Gastrocnemius medialis (tissue), 4 donors: ENCODE measurements around the gene CEACAM18. TPM values are rescaled to one million over a fixed set of nuclear protein-coding genes. Genes with fewer than 3 reads are reported as not detected.

Experiments
- ATAC-seq, 2 donors: fragments of 150-250 bp; one replicate each; pipeline ENCODE4 v1.9.1; 2016
- DNase-seq, 2 donors: peaks; one replicate each; pipeline ENCODE4 v3.0.0-alpha.2; 2019
- H3K27ac ChIP-seq, 4 donors: fragments of 200-600 bp; sonication (generic); 1 replicate in 1 of 4; 2 replicates in 3 of 4; pipeline ENCODE4 v1.5.1; 2016 to 2018; ENCODE audit warnings: mild to moderate bottlenecking in 2 of 4, moderate library complexity in 1 of 4
- H3K27me3 ChIP-seq, 3 donors: fragments of 200-600 bp; sonication (generic) in 2 of 3; 1 replicate in 1 of 3; 2 replicates in 2 of 3; pipeline versions ENCODE4 v1.5.1 to v1.6.0; 2016 to 2019; ENCODE audit warnings: mild to moderate bottlenecking in 1 of 3, moderate library complexity in 1 of 3
- H3K36me3 ChIP-seq, 2 donors: fragments of 200-600 bp; sonication (generic) in 1 of 2; one replicate each; pipeline ENCODE4 v1.5.1; 2017 to 2018
- H3K4me1 ChIP-seq, 2 donors: fragments of 200-600 bp; sonication (generic) in 1 of 2; one replicate each; pipeline ENCODE4 v1.5.1; 2016 to 2017; ENCODE audit warnings: mild to moderate bottlenecking in 2 of 2
- H3K4me3 ChIP-seq, 4 donors: fragments of 200-600 bp; sonication (generic) in 3 of 4; 1 replicate in 1 of 4; 2 replicates in 3 of 4; pipeline ENCODE4 v1.5.1; 2016 to 2019; ENCODE audit warnings: mild to moderate bottlenecking in 2 of 4
- H3K9me3 ChIP-seq, 3 donors: fragments of 200-600 bp; sonication (generic) in 2 of 3; 1 replicate in 1 of 3; 2 replicates in 2 of 3; pipeline ENCODE4 v1.5.1; 2016 to 2019
- CTCF ChIP-seq, 5 experiments: fragments of 450-650 bp in 3 of 5; fragments of 200-600 bp in 2 of 5; sonication (generic) in 2 of 5; IDR thresholded peaks in 4 of 5; conservative IDR thresholded peaks in 1 of 5; 1 replicate in 4 of 5; 2 replicates in 1 of 5; pipeline ENCODE4 v1.5.1; 2016 to 2019; ENCODE audit warnings: antibody characterized with exemption in 5 of 5, mild to moderate bottlenecking in 3 of 5, moderate library complexity in 3 of 5
- POLR2A ChIP-seq, 2 donors: fragments of 450-650 bp; IDR thresholded peaks; one replicate each; pipeline ENCODE4 v1.6.1; 2017; ENCODE audit warnings: antibody characterized with exemption in 2 of 2, mild to moderate bottlenecking in 2 of 2, moderate library complexity in 2 of 2
- in situ Hi-C, 4 donors: fragments of 200-750 bp; cut with MboI; loops; one replicate each; pipeline versions ENCODE4 v1.15.0 to v1.8.0; 2017; ENCODE audit warnings: low sequenced_read_pairs in 4 of 4
- intact Hi-C: fragments of 100-400 bp; cut with DNase I; formaldehyde crosslinking; loops from one replicate; pipeline ENCODE4 v1.15.1; 2023; ENCODE audit warnings: low total_unique reads
- total RNA-seq, 4 donors: library from RNA; depleted of rRNA; stranded (reverse); fragments of >200 nt; gene quantifications; one replicate each; pipeline versions ENCODE4 v1.1.0 to v1.2.3, GENCODE V29; 2016

CEACAM18 gene
- total RNA-seq, 4 donors from 2014 or later, result not detected

DNA sequence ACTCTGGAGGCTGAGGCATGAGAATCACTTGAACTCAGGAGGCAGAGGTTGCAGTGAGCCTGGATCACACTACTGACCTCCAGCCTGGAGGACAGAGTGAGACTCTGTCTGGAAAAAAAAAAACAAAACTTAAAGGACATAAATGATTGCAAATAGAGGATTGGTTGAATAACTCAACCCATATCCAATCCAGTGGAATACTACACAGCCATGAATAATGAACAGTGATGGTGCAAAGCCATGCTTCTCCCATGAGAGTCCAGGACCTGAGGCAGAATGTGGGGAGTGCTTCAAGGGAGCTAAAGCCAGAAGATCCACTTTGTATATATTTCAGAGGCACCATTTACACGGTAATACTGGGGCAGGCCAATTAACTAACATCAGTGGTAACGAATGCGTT is 2.2 kb upstream of the CEACAM18 start:
- H3K27me3 ChIP-seq, result peaks cover 0 to 4% (median 0%) of the 10 kb centered on the region in 3 donors
- ATAC-seq, result no peak
- H3K4me1 ChIP-seq, result no peaks in the 10 kb centered on the region
- intact Hi-C loops, result no loop called here
- H3K27ac ChIP-seq, result no peak overlapping the region
- no peak overlapping the region for H3K4me3 ChIP-seq
- H3K9me3 ChIP-seq, result no peaks in the 10 kb centered on the region
- in situ Hi-C loops, result loop anchor here in 2 of 4 donors (5.0 to 10.0 kb wide), 2 partner anchors 176 to 189 kb away; no protein-coding TSS in a partner anchor
- TF ChIP-seq CTCF (IDR thresholded peaks at IDR 0.05 in 4 of 5, conservative IDR thresholded peaks at IDR 0.05 in 1 of 5) (no peak), POLR2A (IDR thresholded peaks at IDR 0.05) (no peak)
- H3K36me3 ChIP-seq, result no peaks in the 10 kb centered on the region
- DNase-seq, result no peak

GRCh38 chr19:51477344-51477743 is 995 bp upstream of the CEACAM18 start:
- Histone ChIP-seq H3K9me3 (no peaks in the 10 kb centered on the region), H3K4me3 (no peak overlapping the region), H3K27me3 (peaks cover 0 to 4% (median 0%) of the 10 kb centered on the region in 3 donors), H3K4me1 (no peaks in the 10 kb centered on the region), H3K27ac (no peak overlapping the region), H3K36me3 (no peaks in the 10 kb centered on the region)
- in situ Hi-C loops (loop anchor here in 2 of 4 donors (5.0 to 10.0 kb wide), 2 partner anchors 175 to 187 kb away; no protein-coding TSS in a partner anchor), intact Hi-C loops (no loop called here)
- no peak for TF ChIP-seq POLR2A (IDR thresholded peaks at IDR 0.05)
- TF ChIP-seq CTCF (IDR thresholded peaks at IDR 0.05 in 4 of 5, conservative IDR thresholded peaks at IDR 0.05 in 1 of 5), result no peak
- ATAC-seq, result no peak
- DNase-seq, result no peak

DNA sequence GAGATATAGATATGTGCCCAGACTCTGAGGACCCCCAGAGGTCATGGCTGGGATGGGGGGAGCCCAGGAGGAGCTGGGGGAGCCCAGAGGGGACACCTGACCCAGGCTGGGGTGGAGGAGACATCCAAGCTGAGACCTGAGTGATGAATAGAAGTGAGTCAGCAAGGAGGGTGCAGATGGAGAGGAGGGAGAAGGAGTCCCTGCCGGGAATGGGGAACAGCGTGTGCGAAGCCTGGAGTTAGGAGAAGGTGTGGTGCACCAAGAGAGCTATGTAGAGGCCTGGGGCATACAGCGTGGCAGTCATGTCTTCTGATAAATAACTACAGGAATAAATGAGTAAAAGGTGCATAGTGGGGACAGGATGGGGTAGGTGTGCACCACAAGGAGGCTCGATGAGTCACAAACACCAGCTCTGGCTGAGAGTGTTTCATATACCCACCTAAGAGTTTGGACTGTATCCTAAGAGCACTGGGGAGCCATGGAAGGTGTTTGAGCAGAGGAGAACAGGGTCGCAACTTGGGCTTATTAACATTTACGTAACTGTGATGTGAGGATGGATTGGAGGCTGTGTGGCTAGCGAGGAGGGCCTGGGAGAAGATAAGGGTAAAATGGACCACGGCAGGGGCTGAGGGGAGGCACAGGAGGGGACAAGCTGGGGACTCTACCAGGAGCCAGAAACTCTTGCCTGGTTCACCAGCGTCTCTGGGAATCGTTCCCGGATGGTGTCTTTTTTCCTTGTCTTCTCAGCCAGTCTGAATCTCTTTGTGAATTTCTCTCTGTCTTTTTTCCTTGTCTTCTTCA is 1.4 kb downstream of the CEACAM18 start:
- no peak overlapping the region for H3K27ac ChIP-seq
- TF ChIP-seq POLR2A (IDR thresholded peaks at IDR 0.05), result no peak
- no peak for TF ChIP-seq CTCF (IDR thresholded peaks at IDR 0.05 in 4 of 5, conservative IDR thresholded peaks at IDR 0.05 in 1 of 5)
- no peaks in the 10 kb centered on the region for H3K36me3 ChIP-seq
- intact Hi-C loops, result no loop called here
- ATAC-seq (no peak), DNase-seq (no peak)
- peaks cover 0 to 4% (median 0%) of the 10 kb centered on the region in 3 donors for H3K27me3 ChIP-seq
- in situ Hi-C loops, result loop anchor here in 2 of 4 donors (5.0 to 10.0 kb wide), 2 partner anchors 173 to 185 kb away; no protein-coding TSS in a partner anchor
- no peaks in the 10 kb centered on the region for H3K9me3 ChIP-seq
- no peaks in the 10 kb centered on the region for H3K4me1 ChIP-seq
- no peak overlapping the region for H3K4me3 ChIP-seq

DNA sequence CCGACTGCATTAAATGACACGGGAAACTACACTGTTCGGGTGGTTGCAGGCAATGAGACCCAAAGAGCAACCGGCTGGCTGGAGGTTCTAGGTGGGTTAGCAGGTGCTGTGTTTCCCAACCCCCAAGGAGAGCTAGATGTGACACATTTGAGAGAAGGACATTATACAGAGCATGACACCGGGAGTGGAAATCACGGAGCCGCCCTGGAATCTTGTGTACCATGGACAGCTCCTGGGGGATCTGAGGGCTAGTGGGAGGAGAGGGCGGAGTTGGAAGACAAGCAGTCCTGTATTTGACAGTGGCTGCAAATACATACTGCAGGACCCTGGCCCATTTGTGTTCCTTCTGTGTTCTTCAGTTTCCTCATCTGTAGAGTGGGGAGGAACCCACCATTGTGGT is 2.3 kb downstream of the CEACAM18 start:
- Histone ChIP-seq H3K36me3 (no peaks in the 10 kb centered on the region), H3K27ac (no peak overlapping the region), H3K4me3 (no peak overlapping the region), H3K27me3 (peaks cover 0 to 4% (median 0%) of the 10 kb centered on the region in 3 donors), H3K9me3 (no peaks in the 10 kb centered on the region), H3K4me1 (no peaks in the 10 kb centered on the region)
- DNase-seq (no peak), ATAC-seq (no peak)
- in situ Hi-C loops (no loop called here), intact Hi-C loops (no loop called here)
- TF ChIP-seq CTCF (IDR thresholded peaks at IDR 0.05 in 4 of 5, conservative IDR thresholded peaks at IDR 0.05 in 1 of 5) (no peak), POLR2A (IDR thresholded peaks at IDR 0.05) (no peak)
